Measurements from ENCODE around the gene ABCC11.

Gene ABCC11

GRCh38 chr16:48129926-48130325 is 117.4 kb downstream of the ABCC11 start:
- no peak for DNase-seq (ENCODE audit: low read depth in 3 of 3)

GRCh38 chr16:48128769-48129168 is 118.6 kb downstream of the ABCC11 start:
- DNase-seq (ENCODE audit: low read depth in 3 of 3), result no peak

GRCh38 chr16:48126801-48127644 is 120.3 kb downstream of the ABCC11 start:
- DNase-seq (ENCODE audit: low read depth in 3 of 3), result no peak

GRCh38 chr16:48125888-48126287 is 121.5 kb downstream of the ABCC11 start:
- DNase-seq (ENCODE audit: low read depth in 3 of 3), result no peak

GRCh38 chr16:48124266-48124665 is 123.1 kb downstream of the ABCC11 start:
- no peak for DNase-seq (ENCODE audit: low read depth in 3 of 3)

- DNase-seq (ENCODE audit: low read depth in 3 of 3), result peak in 2 of 3 experiments; percentile 7 to 17
Observed at GRCh38 chr16:48123104-48123788, 124.1 kb downstream of the ABCC11 start.

- DNase-seq (ENCODE audit: low read depth in 3 of 3), result no peak
Observed at GRCh38 chr16:48121276-48121675, 126.1 kb downstream of the ABCC11 start.

GRCh38 chr16:48118841-48119240 is 128.5 kb downstream of the ABCC11 start:
- no peak for DNase-seq (ENCODE audit: low read depth in 3 of 3)

GRCh38 chr16:48117217-48118105 is 129.9 kb downstream of the ABCC11 start:
- DNase-seq (ENCODE audit: low read depth in 3 of 3), result peak in 2 of 3 experiments; percentile 5 to 19

Data from stimulated activated CD4-positive, alpha-beta T cell treated with anti-CD3 and anti-CD28 coated beads, TNF-alpha, amount 100 ng/mL, for 4 hours (primary cell).